GM12864 (cell line): ENCODE data around the gene INSRR.

ENCODE experiments used
- DNase-seq: peaks from one replicate; pipeline ENCODE4 v3.0.0-alpha.2; 2011; ENCODE audit warnings: low read depth
- H3K4me3 ChIP-seq: 2 replicates; pipeline ENCODE4 v1.5.1; 2011; ENCODE audit warnings: mild to moderate bottlenecking, low read depth, low read length, control low read depth
- TF ChIP-seq, protein P1 (sequence below): IDR thresholded peaks from 2 replicates; pipeline ENCODE4 v1.5.1; 2011; ENCODE audit warnings: low read depth, mild to moderate bottlenecking, moderate library complexity, low read length, control low read depth, inconsistent platforms; ENCODE audit errors: missing control alignments

The INSRR gene

DNA sequence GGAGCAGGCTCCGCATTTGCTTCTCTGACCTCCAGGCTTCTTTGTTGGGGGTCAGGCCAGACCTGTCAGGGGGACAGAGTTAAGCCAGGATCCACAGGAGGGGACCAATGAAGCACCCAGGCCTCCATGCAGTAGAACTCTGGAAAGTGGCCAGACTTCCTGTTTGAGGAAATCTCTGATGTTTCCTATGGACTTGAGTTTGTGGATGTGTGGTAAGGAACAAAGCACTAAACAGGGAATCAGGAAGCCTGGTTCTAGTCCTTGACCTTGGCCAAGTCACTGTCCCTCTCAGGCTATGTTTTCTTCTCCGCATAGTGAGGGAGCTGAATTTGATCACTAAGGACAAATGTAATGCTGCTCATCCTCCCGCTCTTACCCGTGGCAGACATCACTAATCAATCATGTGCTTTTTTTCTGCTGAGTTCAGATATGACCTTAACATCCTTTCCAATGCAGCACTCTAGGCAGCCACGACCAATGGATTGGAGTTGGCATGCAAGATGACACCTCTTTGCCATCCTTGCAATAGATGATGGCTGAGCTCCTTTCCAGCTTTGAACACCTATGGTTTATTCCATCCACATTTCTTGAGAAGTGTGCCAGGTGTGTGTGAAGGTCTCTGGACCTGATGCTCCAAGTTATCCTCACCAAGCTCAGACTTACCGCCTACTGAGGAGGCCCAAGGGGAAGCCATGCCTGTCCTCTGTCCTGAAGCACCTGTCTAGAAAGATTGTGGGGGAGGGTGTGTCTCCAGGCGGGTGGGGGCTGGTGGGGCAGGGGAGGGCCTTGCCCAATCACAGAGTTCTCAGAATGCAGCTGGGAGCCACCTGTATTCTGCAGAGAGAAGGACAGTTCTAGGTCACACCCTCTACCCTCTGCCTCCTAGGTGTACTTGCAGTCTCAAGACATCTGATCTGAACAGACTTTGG lies 52.1 kb downstream of the INSRR start:
- TF ChIP-seq, protein P1, sequence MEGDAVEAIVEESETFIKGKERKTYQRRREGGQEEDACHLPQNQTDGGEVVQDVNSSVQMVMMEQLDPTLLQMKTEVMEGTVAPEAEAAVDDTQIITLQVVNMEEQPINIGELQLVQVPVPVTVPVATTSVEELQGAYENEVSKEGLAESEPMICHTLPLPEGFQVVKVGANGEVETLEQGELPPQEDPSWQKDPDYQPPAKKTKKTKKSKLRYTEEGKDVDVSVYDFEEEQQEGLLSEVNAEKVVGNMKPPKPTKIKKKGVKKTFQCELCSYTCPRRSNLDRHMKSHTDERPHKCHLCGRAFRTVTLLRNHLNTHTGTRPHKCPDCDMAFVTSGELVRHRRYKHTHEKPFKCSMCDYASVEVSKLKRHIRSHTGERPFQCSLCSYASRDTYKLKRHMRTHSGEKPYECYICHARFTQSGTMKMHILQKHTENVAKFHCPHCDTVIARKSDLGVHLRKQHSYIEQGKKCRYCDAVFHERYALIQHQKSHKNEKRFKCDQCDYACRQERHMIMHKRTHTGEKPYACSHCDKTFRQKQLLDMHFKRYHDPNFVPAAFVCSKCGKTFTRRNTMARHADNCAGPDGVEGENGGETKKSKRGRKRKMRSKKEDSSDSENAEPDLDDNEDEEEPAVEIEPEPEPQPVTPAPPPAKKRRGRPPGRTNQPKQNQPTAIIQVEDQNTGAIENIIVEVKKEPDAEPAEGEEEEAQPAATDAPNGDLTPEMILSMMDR = no peak
- no peak overlapping the region for H3K4me3 ChIP-seq
- no peak for DNase-seq

DNA sequence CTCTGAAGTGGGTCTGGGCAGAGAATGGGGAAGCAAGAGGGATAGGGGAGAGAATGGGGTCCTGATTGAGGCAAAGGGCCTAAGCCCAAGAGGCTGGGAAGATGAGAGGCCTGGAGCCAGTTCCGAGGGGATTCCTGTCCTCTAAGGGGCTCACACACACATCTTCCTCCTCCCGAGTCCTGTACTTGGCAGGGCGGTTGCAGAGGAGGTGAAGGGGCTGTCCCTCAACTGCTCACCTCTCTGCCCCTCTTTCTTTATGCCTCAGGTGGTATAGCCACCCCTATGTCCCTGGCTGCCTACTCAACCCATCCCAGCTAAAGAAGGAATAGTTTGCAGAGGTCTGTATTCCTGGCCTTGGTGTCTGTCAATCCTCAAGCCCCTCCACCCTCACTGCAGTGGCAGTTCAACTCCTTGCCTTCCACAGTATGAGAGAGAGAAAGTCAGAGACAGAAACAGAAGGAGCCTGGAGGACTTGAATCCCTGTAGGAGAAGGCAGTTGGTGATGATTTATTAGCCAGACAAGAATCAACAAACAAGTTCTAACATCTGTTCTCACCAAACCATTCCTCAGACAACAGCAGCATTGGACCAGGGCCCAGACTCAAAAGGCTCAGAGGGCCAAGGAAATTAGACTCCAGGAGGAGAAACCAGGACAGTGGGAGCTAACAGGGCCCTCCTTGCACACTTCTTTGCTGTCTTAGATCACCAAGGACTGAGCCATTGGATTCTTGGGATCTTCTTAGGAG lies 53.0 kb downstream of the INSRR start:
- no peak overlapping the region for H3K4me3 ChIP-seq
- DNase-seq = no peak
- TF ChIP-seq, protein P1 = no peak

- H3K4me3 ChIP-seq = no peak overlapping the region
- DNase-seq = no peak
- TF ChIP-seq, protein P1 = no peak
Measured at GRCh38 chr1:156804572-156805243, 54.2 kb downstream of the INSRR start.

DNA sequence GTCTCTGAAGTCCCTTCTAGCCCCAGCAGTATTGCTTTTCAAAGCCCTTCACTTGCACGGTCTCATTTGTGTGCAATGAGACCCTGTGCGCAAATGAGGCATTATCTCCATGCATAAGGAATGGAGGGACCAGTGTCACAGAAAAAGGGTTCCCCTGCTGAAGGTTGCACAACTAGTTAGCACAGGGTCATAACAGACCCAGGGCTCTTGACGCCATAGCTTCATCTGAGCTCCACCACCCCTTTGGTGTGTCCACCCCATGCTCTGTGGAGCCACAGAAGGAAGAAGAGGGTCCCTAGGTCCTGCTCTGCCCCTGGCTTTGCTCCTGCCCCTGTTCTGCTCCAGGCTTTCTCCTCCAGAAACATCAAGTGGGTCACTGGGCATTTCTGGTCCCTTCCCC lies 54.9 kb downstream of the INSRR start:
- no peak overlapping the region for H3K4me3 ChIP-seq
- no peak for DNase-seq
- TF ChIP-seq, protein P1 = no peak

GRCh38 chr1:156803086-156803851 lies 55.6 kb downstream of the INSRR start:
- TF ChIP-seq, protein P1 = no peak
- no peak for DNase-seq
- H3K4me3 ChIP-seq = no peak overlapping the region

- no peak for DNase-seq
- TF ChIP-seq, protein P1 = no peak
- H3K4me3 ChIP-seq = no peak overlapping the region
Measured at GRCh38 chr1:156802421-156802935, 56.4 kb downstream of the INSRR start.
